Tibial nerve (tissue), 4 donors: ENCODE measurements around the gene DENND2A.

Source experiments
- CTCF ChIP-seq, 5 experiments: fragments of 200-600 bp in 3 of 5; fragments of 450-650 bp in 2 of 5; sonication (generic) in 3 of 5; IDR thresholded peaks; one replicate each; pipeline ENCODE4 v1.5.1; 2016 to 2019; ENCODE audit warnings: antibody characterized with exemption in 5 of 5, mild to moderate bottlenecking in 3 of 5, moderate library complexity in 2 of 5
- EP300 ChIP-seq, 2 donors: sonication (generic); formaldehyde crosslinking; IDR thresholded peaks; one replicate each; pipeline ENCODE4 v1.6.1; 2017; ENCODE audit warnings: antibody characterized with exemption in 2 of 2, mild to moderate bottlenecking in 1 of 2
- POLR2A ChIP-seq, 2 donors: fragments of 450-650 bp; IDR thresholded peaks; one replicate each; pipeline ENCODE4 v1.6.1; 2017; ENCODE audit warnings: antibody characterized with exemption in 2 of 2, mild to moderate bottlenecking in 2 of 2, moderate library complexity in 2 of 2

GRCh38 chr7:140641524-140642195, 1.0 kb upstream of the DENND2A start:
- TF ChIP-seq CTCF (IDR thresholded peaks at IDR 0.05) (no peak), EP300 (IDR thresholded peaks at IDR 0.05) (no peak), POLR2A (IDR thresholded peaks at IDR 0.05) (no peak)
